ENCODE measurements around the gene CAPG. TPM values are rescaled to one million over a fixed set of nuclear protein-coding genes. Genes with fewer than 3 reads are reported as not detected.

Gene CAPG
- total RNA-seq, 1 donor from 2014 or later, result 61.1 TPM

GRCh38 chr2:85447222-85447585, 37.0 kb upstream of the CAPG start:
- no peak for DNase-seq (ENCODE audit: extremely low spot score, unreplicated experiment)
- no peak overlapping the region for H3K27ac Mint-ChIP-seq
- no peak overlapping the region for H3K4me3 Mint-ChIP-seq
- TF ChIP-seq, protein P1, sequence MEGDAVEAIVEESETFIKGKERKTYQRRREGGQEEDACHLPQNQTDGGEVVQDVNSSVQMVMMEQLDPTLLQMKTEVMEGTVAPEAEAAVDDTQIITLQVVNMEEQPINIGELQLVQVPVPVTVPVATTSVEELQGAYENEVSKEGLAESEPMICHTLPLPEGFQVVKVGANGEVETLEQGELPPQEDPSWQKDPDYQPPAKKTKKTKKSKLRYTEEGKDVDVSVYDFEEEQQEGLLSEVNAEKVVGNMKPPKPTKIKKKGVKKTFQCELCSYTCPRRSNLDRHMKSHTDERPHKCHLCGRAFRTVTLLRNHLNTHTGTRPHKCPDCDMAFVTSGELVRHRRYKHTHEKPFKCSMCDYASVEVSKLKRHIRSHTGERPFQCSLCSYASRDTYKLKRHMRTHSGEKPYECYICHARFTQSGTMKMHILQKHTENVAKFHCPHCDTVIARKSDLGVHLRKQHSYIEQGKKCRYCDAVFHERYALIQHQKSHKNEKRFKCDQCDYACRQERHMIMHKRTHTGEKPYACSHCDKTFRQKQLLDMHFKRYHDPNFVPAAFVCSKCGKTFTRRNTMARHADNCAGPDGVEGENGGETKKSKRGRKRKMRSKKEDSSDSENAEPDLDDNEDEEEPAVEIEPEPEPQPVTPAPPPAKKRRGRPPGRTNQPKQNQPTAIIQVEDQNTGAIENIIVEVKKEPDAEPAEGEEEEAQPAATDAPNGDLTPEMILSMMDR (conservative IDR thresholded peaks at IDR 0.05), result no peak
- peaks cover 7% of the 10 kb centered on the region for H3K4me1 Mint-ChIP-seq (ENCODE audit: unreplicated experiment)
- no peaks in the 10 kb centered on the region for H3K9me3 Mint-ChIP-seq
- no peaks in the 10 kb centered on the region for H3K27me3 Mint-ChIP-seq
- no peaks in the 10 kb centered on the region for H3K36me3 Mint-ChIP-seq

DNA sequence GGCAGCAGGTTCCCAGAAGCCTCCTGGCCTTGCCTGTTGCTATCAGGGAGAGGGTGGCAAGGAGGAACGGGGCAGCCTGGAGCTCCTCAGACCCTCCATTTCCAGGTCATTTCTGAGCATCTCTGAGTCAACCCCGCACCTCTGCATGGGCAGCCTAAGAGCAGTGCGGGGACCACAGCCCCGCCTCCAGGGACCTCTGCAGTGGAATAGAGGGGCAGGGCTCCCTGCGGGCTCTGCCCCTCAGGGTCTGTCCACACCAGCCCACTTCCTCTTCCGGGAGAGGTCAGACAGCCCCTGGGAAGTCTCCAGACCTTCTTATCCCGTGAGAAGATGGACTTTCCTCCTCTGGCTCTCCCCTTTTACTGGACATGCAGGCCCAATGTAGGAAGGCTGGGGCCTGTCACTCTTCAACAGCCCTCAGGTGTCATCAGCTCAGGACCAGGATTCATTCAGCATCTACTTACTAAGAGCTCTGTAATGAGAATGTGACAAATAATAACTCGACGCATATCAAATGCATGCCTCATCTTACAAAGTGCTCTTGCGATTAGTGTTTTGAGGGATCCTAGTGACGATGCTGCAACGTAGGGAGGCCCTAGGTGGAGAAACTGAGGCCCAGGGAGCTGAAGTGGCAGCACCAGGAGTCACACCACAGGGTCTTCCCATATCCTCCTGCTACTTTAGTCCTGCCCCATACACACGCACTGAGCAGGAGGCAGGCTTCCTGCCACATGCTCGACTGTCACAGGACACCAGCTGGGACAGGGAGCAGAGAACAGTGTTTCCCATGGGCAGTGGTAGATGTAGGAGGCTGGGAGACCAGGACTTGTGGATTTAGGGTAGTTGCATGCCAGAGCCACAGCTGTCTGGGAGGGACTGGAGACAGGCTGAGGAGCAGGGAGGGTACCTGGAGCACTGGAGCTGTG, 36.4 kb upstream of the CAPG start:
- Mint-ChIP-seq H3K27ac (no peak overlapping the region), H3K4me1 (ENCODE audit: unreplicated experiment) (peaks cover 7% of the 10 kb centered on the region), H3K9me3 (no peaks in the 10 kb centered on the region), H3K27me3 (no peaks in the 10 kb centered on the region), H3K4me3 (no peak overlapping the region), H3K36me3 (no peaks in the 10 kb centered on the region)
- TF ChIP-seq, protein P1 (conservative IDR thresholded peaks at IDR 0.05), result no peak
- no peak for DNase-seq (ENCODE audit: extremely low spot score, unreplicated experiment)

GRCh38 chr2:85445316-85446295, 35.4 kb upstream of the CAPG start:
- Mint-ChIP-seq H3K36me3 (no peaks in the 10 kb centered on the region), H3K4me1 (ENCODE audit: unreplicated experiment) (peaks cover 7% of the 10 kb centered on the region), H3K27ac (peak overlapping the region; percentile 41), H3K27me3 (no peaks in the 10 kb centered on the region), H3K4me3 (no peak overlapping the region), H3K9me3 (no peaks in the 10 kb centered on the region)
- DNase-seq (ENCODE audit: extremely low spot score, unreplicated experiment), result no peak
- TF ChIP-seq, protein P1 (conservative IDR thresholded peaks at IDR 0.05), result no peak

DNA sequence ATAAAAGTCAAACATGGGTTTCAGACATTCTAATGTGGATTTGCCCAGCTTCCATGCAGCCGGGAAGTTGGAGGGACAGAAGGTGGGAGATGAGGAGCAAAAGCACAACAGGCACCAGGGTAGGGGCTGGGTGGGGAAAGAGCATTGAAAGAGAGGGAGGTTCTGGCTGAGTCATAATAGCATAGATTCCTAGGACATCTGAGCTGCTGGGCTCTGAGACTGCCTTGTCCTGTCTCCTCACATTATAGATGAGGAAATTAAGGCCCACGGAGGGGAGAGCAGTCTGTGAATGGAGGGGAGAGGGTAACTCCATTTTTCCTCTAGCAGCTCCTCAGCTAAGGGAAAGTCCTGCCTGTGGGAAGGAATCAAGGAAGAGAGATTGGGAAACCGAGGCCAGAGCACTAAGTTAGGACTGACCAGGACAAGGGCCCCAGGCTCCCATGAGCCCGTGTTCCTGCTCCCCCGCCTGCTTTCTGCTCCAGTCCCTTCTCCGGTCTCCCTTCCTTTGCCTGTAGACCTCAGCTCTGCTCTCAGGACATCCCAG, 34.5 kb upstream of the CAPG start:
- no peaks in the 10 kb centered on the region for H3K9me3 Mint-ChIP-seq
- H3K27ac Mint-ChIP-seq, result peak overlapping the region; percentile 41
- DNase-seq (ENCODE audit: extremely low spot score, unreplicated experiment), result no peak

DNA sequence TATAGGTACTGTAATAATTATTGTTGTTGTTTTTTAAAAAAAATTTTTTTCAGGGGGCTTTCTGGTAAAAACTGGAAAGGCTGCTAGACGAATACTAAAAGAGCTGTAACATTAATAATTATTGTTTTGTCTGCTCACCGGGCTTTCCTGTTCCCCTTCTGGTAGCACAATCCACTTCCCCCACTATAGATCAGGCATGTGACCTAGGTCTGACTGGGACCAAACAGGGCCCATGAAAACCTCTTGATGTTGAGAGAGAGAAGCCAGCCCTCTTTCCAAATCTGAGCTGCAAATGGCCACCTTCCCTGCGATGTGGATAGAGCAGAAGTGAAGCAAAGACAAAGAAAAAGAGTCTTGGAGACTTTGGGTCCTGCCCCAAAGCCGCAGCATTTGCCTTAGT, 31.7 kb upstream of the CAPG start:
- no peaks in the 10 kb centered on the region for H3K36me3 Mint-ChIP-seq
- TF ChIP-seq, protein P1 (conservative IDR thresholded peaks at IDR 0.05), result no peak
- H3K4me3 Mint-ChIP-seq, result no peak overlapping the region
- H3K4me1 Mint-ChIP-seq (ENCODE audit: unreplicated experiment), result peaks cover 19% of the 10 kb centered on the region
- DNase-seq (ENCODE audit: extremely low spot score, unreplicated experiment), result no peak
- no peaks in the 10 kb centered on the region for H3K9me3 Mint-ChIP-seq
- no peaks in the 10 kb centered on the region for H3K27me3 Mint-ChIP-seq
- H3K27ac Mint-ChIP-seq, result no peak overlapping the region

More for the DNA sequence above, 34.5 kb upstream of the CAPG start:
- TF ChIP-seq, protein P1 (conservative IDR thresholded peaks at IDR 0.05), result no peak
- H3K4me3 Mint-ChIP-seq, result no peak overlapping the region
- peaks cover 7% of the 10 kb centered on the region for H3K4me1 Mint-ChIP-seq (ENCODE audit: unreplicated experiment)
- no peaks in the 10 kb centered on the region for H3K27me3 Mint-ChIP-seq
- no peaks in the 10 kb centered on the region for H3K36me3 Mint-ChIP-seq

Measured in type B pancreatic cell (in vitro differentiated cells).